PC-3 (cell line): ENCODE data around the gene UVSSA.
"Not testable (repeated sequence)": the region's sequence is repeated elsewhere in the genome, so short reads cannot be mapped to it uniquely, and the experiment has no call there.

Experiments
- EZH2 ChIP-seq: fragments of 300-600 bp; sonication (generic); IDR thresholded peaks from one replicate; pipeline ENCODE4 v1.6.1; 2017; ENCODE audit warnings: antibody characterized with exemption, mild to moderate bottlenecking, low read length; ENCODE audit not compliant: unreplicated experiment
- TF ChIP-seq, protein P1 (sequence below): fragments of 300-600 bp; sonication (generic); conservative IDR thresholded peaks from 2 replicates; pipeline ENCODE4 v1.5.1; 2017; ENCODE audit warnings: antibody characterized with exemption, low read depth, mild to moderate bottlenecking, low read length

DNA sequence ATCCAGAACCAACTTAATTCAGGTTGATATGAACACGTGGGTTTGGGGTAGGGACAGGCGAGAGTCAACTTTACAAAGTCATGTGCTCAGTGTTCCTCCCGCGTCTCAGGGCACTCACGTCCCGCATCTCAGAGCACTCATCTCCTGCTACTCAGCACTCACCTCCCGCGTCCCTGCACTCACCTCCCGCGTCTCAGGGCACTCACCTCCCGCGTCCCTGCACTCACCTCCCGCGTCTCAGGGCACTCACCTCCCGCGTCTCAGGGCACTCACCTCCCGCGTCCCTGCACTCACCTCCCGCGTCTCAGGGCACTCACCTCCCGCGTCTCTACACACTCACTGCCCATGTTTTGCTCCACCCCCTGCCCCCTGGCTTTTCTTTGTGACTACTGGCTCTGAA is 25.6 kb downstream of the UVSSA start:
- TF ChIP-seq, protein P1, sequence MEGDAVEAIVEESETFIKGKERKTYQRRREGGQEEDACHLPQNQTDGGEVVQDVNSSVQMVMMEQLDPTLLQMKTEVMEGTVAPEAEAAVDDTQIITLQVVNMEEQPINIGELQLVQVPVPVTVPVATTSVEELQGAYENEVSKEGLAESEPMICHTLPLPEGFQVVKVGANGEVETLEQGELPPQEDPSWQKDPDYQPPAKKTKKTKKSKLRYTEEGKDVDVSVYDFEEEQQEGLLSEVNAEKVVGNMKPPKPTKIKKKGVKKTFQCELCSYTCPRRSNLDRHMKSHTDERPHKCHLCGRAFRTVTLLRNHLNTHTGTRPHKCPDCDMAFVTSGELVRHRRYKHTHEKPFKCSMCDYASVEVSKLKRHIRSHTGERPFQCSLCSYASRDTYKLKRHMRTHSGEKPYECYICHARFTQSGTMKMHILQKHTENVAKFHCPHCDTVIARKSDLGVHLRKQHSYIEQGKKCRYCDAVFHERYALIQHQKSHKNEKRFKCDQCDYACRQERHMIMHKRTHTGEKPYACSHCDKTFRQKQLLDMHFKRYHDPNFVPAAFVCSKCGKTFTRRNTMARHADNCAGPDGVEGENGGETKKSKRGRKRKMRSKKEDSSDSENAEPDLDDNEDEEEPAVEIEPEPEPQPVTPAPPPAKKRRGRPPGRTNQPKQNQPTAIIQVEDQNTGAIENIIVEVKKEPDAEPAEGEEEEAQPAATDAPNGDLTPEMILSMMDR, result not testable (repeated sequence)
- not testable (repeated sequence) for TF ChIP-seq EZH2
